Endothelial cell of umbilical vein (primary cell): ENCODE data around the gene ZBTB20. TPM values are rescaled to one million over a fixed set of nuclear protein-coding genes. Genes with fewer than 3 reads are reported as not detected.

ENCODE experiments used
- BruUV-seq: library from RNA; stranded (reverse); fragments of 400-500 nt; replicated peaks from 2 replicates; lab custom pipeline; 2021; lab: Mats Ljungman, UMichigan
- CTCF ChIA-PET: fragments of 300-600, 350-600 bp; sonication (Branson Sonifier 250); formaldehyde crosslinking; loops from one replicate; lab custom pipeline; 2021; ENCODE audit warnings: antibody characterized with exemption, inconsistent platforms; lab: Charles Lee
- POLR2A ChIA-PET: fragments of 300-600, 350-600 bp; sonication (Branson Sonifier 250); formaldehyde crosslinking; loops from one replicate; lab custom pipeline; 2021; ENCODE audit warnings: antibody characterized with exemption, inconsistent platforms; lab: Charles Lee
- DNase-seq: peaks from one replicate; pipeline ENCODE4 v3.0.0-alpha.2; 2011; ENCODE audit warnings: low read depth, low spot score
- FAIRE-seq: peaks from 2 replicates; lab custom pipeline; 2011; peaks lifted over from hg19 to GRCh38; lab: Jason Lieb, UNC
- H2AFZ ChIP-seq: 2 replicates; pipeline ENCODE4 v1.6.0; 2012; ENCODE audit warnings: low read depth, low read length, control low read depth, inconsistent platforms
- H3K27ac ChIP-seq: 2 replicates; pipeline ENCODE4 v1.5.1; 2011; ENCODE audit warnings: low read depth, mild to moderate bottlenecking, control low read depth, low read length, moderate library complexity; ENCODE audit not compliant: insufficient read depth
- H3K27me3 ChIP-seq, 2 experiments: 2 replicates each; pipeline versions ENCODE4 v1.6.0 to v1.6.1; 2011; ENCODE audit warnings: low read length in 2 of 2, mixed read lengths in 1 of 2; ENCODE audit not compliant: control insufficient read depth in 2 of 2, insufficient read depth in 2 of 2
- H3K36me3 ChIP-seq, 2 experiments: 2 replicates in 1 of 2; 3 replicates in 1 of 2; pipeline ENCODE4 v1.5.1; 2011; ENCODE audit warnings: low read length in 2 of 2, mild to moderate bottlenecking in 1 of 2, moderate library complexity in 1 of 2; ENCODE audit not compliant: control insufficient read depth in 2 of 2, insufficient read depth in 2 of 2; ENCODE audit errors: extremely low read depth in 1 of 2
- H3K4me1 ChIP-seq: 3 replicates; pipeline ENCODE4 v1.5.1; 2011; ENCODE audit warnings: mild to moderate bottlenecking, low read length; ENCODE audit not compliant: control insufficient read depth, insufficient read depth; ENCODE audit errors: extremely low read depth
- H3K4me2 ChIP-seq: 2 replicates; pipeline ENCODE4 v1.6.1; 2011; ENCODE audit warnings: low read length, control low read depth, mixed read lengths; ENCODE audit not compliant: insufficient read depth
- H3K4me3 ChIP-seq, 3 experiments: fragments of 200-600 bp in 1 of 3; sonication (generic), shearing (Covaris generic) in 1 of 3; replicated peaks in 1 of 3; 2 replicates each; pipeline ENCODE4 v1.5.1; 2011 to 2016; ENCODE audit warnings: control low read depth in 3 of 3, low read length in 3 of 3, mild to moderate bottlenecking in 2 of 3, inconsistent platforms in 1 of 3, low read depth in 1 of 3, moderate library complexity in 1 of 3; ENCODE audit not compliant: insufficient read depth in 1 of 3
- H3K79me2 ChIP-seq: 2 replicates; pipeline ENCODE4 v1.6.0; 2012; ENCODE audit warnings: low read length, inconsistent platforms; ENCODE audit not compliant: control insufficient read depth, insufficient read depth
- H3K9ac ChIP-seq: replicated peaks from 2 replicates; pipeline ENCODE3; 2011; ENCODE audit warnings: low read length, control low read depth; ENCODE audit not compliant: insufficient read depth; ENCODE audit errors: extremely low read depth
- H3K9me1 ChIP-seq: replicated peaks from 3 replicates; pipeline ENCODE4 v1.6.0; 2011; ENCODE audit warnings: mild to moderate bottlenecking, low read length; ENCODE audit not compliant: control insufficient read depth, insufficient read depth; ENCODE audit errors: extremely low read depth
- H3K9me3 ChIP-seq: replicated peaks from 2 replicates; pipeline ENCODE4 v1.5.1; 2012; ENCODE audit warnings: low read length, inconsistent platforms; ENCODE audit not compliant: control insufficient read depth, insufficient read depth
- H4K20me1 ChIP-seq: replicated peaks from 2 replicates; pipeline ENCODE3; 2011; ENCODE audit warnings: mild to moderate bottlenecking, low read length; ENCODE audit not compliant: control insufficient read depth, insufficient read depth; ENCODE audit errors: extremely low read depth
- EZH2 ChIP-seq: IDR thresholded peaks from 2 replicates; pipeline ENCODE4 v1.6.1; 2012; ENCODE audit warnings: borderline replicate concordance, low read depth, mild to moderate bottlenecking, moderate library complexity, low read length, inconsistent platforms; ENCODE audit not compliant: severe bottlenecking
- FOS ChIP-seq: IDR thresholded peaks from 2 replicates; pipeline ENCODE4 v1.6.1; 2011; ENCODE audit warnings: mild to moderate bottlenecking, low read length, moderate library complexity, borderline replicate concordance; ENCODE audit not compliant: insufficient read depth
- GATA2 ChIP-seq: IDR thresholded peaks from 2 replicates; pipeline ENCODE4 v1.7.0; 2011; ENCODE audit warnings: low read depth, mild to moderate bottlenecking, moderate library complexity, mixed read lengths, low read length; ENCODE audit not compliant: insufficient read length, insufficient read depth
- JUN ChIP-seq: IDR thresholded peaks from 2 replicates; pipeline ENCODE4 v1.6.1; 2011; ENCODE audit warnings: borderline replicate concordance, low read depth; ENCODE audit not compliant: insufficient read length, insufficient read depth
- MYC ChIP-seq: IDR thresholded peaks from one replicate; pipeline ENCODE4 v1.6.1; 2011; ENCODE audit warnings: mild to moderate bottlenecking, low read depth, low read length
- POLR2A ChIP-seq: IDR thresholded peaks from 2 replicates; pipeline ENCODE4 v1.6.1; 2012; ENCODE audit warnings: low read depth, mild to moderate bottlenecking, control low read depth, low read length
- POLR2AphosphoS5 ChIP-seq: IDR thresholded peaks from 2 replicates; pipeline ENCODE4 v1.6.1; 2012; ENCODE audit warnings: low read depth, mild to moderate bottlenecking, control low read depth, low read length, moderate library complexity; ENCODE audit not compliant: insufficient read depth
- dilution Hi-C: fragments of 300-500 bp; cut with MboI; formaldehyde crosslinking; loops from one replicate; pipeline ENCODE4 v1.15.0; 2019; ENCODE audit warnings: low sequenced_read_pairs; ENCODE audit not compliant: extremely low pct_ligation_motif_present
- intact Hi-C: fragments of 100-400 bp; cut with micrococcal nuclease; formaldehyde crosslinking; loops from one replicate; pipeline ENCODE4 v1.10.0; 2022
- polyA plus RNA-seq, 4 experiments: library from polyadenylated mRNA; depleted of rRNA in 3 of 4; stranded (reverse) in 3 of 4; unstranded in 1 of 4; fragments of >200 nt; gene quantifications; 2 replicates each; pipeline versions ENCODE4 v1.2.1 to v1.2.3, GENCODE V29; 2011 to 2012; ENCODE audit warnings: missing spikeins in 1 of 4
- total RNA-seq: library from RNA; stranded (reverse); gene quantifications from 2 replicates; pipeline ENCODE4 v1.2.3, GENCODE V29; 2021
- TF ChIP-seq, protein P1 (sequence below): IDR thresholded peaks from 2 replicates; pipeline ENCODE4 v1.6.1; 2011; ENCODE audit not compliant: insufficient read depth, insufficient read length
- TF ChIP-seq, protein P2 (sequence below), 2 donors: IDR thresholded peaks; 1 replicate in 1 of 2; 2 replicates in 1 of 2; pipeline ENCODE4 v1.5.1; 2011; ENCODE audit warnings: low read length in 2 of 2, mild to moderate bottlenecking in 2 of 2, moderate library complexity in 2 of 2, control low read depth in 1 of 2, inconsistent platforms in 1 of 2, low read depth in 1 of 2; ENCODE audit not compliant: insufficient read depth in 1 of 2; ENCODE audit errors: extremely low read depth in 1 of 2

The ZBTB20 gene
- total and polyA plus RNA-seq, 2 donors (not counting 3 experiments of a cell fraction or from before 2014, with no cell fraction given), result 2.1 to 20.5 TPM

GRCh38 chr3:114557791-114558190 lies 589.3 kb downstream of the ZBTB20 start:
- no peak for FAIRE-seq
- H3K27me3 ChIP-seq, result no peaks in the 10 kb centered on the region
- TF ChIP-seq, protein P1, sequence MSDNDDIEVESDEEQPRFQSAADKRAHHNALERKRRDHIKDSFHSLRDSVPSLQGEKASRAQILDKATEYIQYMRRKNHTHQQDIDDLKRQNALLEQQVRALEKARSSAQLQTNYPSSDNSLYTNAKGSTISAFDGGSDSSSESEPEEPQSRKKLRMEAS, result no peak
- TF ChIP-seq POLR2A, result no peak
- TF ChIP-seq EZH2, result no peak
- TF ChIP-seq JUN, result no peak
- no peak for TF ChIP-seq GATA2
- TF ChIP-seq MYC, result no peak
- DNase-seq, result no peak
- no peak overlapping the region for H3K4me2 ChIP-seq
- BruUV-seq, result no TSS peak
- H3K27ac ChIP-seq, result no peak overlapping the region
- no peaks in the 10 kb centered on the region for H3K79me2 ChIP-seq
- dilution Hi-C loops, result no loop called here
- no peak overlapping the region for H3K4me3 ChIP-seq
- H3K9me1 ChIP-seq, result no peaks in the 10 kb centered on the region
- H3K36me3 ChIP-seq, result no peaks in the 10 kb centered on the region
- no peak overlapping the region for H3K9ac ChIP-seq
- no peaks in the 10 kb centered on the region for H3K9me3 ChIP-seq
- CTCF ChIA-PET, result interaction anchor here (1.0 to 1.2 kb wide), 2 partner anchors 14 to 140 kb away, joined by 3 read pairs; no protein-coding TSS in a partner anchor
- intact Hi-C loops, result no loop called here
- POLR2A ChIA-PET, result no interaction called here
- no peaks in the 10 kb centered on the region for H4K20me1 ChIP-seq
- no peak overlapping the region for H2AFZ ChIP-seq
- peaks cover 17% of the 10 kb centered on the region for H3K4me1 ChIP-seq

DNA sequence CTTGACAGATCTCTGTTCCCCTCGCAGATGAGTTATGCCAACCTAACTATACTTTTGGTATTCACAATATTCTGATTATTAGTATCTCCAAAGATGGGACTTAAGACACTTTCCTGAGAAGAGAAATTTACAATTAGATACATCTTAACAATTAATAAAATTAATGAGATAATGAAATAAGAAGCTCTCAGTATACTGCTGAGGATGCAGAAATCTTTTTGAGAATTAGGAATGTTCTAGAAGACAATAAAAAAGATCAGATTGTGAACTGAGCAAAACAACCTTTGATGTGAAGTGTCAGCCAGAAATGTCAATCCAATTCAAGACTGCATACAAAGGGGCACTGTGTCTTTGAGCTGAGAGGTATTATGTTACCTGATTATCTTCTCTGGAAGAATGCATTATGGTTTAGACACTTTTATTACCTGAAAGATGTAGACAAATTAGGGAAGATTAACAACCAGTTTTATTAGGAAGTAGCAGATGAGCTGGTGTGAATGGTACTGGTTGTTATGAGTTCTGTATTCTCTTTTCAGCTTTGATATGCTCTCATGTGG lies 590.4 kb downstream of the ZBTB20 start:
- peaks cover 28% of the 10 kb centered on the region for H3K4me1 ChIP-seq
- dilution Hi-C loops (no loop called here), intact Hi-C loops (no loop called here)
- FAIRE-seq (no peak), DNase-seq (no peak)
- ChIA-PET POLR2A (no interaction called here), CTCF (interaction anchor here (1.0 to 1.2 kb wide), 2 partner anchors 13 to 139 kb away, joined by 3 read pairs; no protein-coding TSS in a partner anchor)
- TF ChIP-seq EZH2 (no peak), GATA2 (no peak), POLR2AphosphoS5 (no peak), FOS (no peak), MYC (no peak), JUN (no peak), POLR2A (no peak)
- TF ChIP-seq, protein P1, result no peak
- TF ChIP-seq, protein P2, sequence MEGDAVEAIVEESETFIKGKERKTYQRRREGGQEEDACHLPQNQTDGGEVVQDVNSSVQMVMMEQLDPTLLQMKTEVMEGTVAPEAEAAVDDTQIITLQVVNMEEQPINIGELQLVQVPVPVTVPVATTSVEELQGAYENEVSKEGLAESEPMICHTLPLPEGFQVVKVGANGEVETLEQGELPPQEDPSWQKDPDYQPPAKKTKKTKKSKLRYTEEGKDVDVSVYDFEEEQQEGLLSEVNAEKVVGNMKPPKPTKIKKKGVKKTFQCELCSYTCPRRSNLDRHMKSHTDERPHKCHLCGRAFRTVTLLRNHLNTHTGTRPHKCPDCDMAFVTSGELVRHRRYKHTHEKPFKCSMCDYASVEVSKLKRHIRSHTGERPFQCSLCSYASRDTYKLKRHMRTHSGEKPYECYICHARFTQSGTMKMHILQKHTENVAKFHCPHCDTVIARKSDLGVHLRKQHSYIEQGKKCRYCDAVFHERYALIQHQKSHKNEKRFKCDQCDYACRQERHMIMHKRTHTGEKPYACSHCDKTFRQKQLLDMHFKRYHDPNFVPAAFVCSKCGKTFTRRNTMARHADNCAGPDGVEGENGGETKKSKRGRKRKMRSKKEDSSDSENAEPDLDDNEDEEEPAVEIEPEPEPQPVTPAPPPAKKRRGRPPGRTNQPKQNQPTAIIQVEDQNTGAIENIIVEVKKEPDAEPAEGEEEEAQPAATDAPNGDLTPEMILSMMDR (IDR thresholded peaks at IDR 0.05; ENCODE audit: extremely low read depth in 1 of 2, insufficient read depth in 1 of 2, low read depth in 1 of 2, low read length in 2 of 2), result no peak
- H3K27me3 ChIP-seq, result no peaks in the 10 kb centered on the region
- no peaks in the 10 kb centered on the region for H4K20me1 ChIP-seq
- no peaks in the 10 kb centered on the region for H3K9me1 ChIP-seq
- H3K36me3 ChIP-seq, result no peaks in the 10 kb centered on the region
- no peak overlapping the region for H3K27ac ChIP-seq
- H3K4me2 ChIP-seq, result no peak overlapping the region
- no peak overlapping the region for H3K9ac ChIP-seq
- no peak overlapping the region for H2AFZ ChIP-seq
- H3K9me3 ChIP-seq, result no peaks in the 10 kb centered on the region
- BruUV-seq, result no TSS peak
- no peaks in the 10 kb centered on the region for H3K79me2 ChIP-seq
- no peak overlapping the region for H3K4me3 ChIP-seq
